GM18867 (cell line): ENCODE results near the gene STYXL1.
"Not testable (repeated sequence)": the region's sequence is repeated elsewhere in the genome, so short reads cannot be mapped to it uniquely, and the experiment has no call there.

ENCODE experiments used
- ATAC-seq: cut with Tn5 transposase; IDR thresholded peaks from one replicate; pipeline ENCODE4 v1.9.1; 2021; ENCODE audit warnings: mild to moderate bottlenecking, moderate library complexity; ENCODE audit not compliant: unreplicated experiment

Gene STYXL1

GRCh38 chr7:76040126-76040525, 7.7 kb downstream of the STYXL1 start:
- ATAC-seq = no peak

GRCh38 chr7:76037310-76037709, 10.5 kb downstream of the STYXL1 start:
- ATAC-seq = no peak

- ATAC-seq = no peak
Observed at GRCh38 chr7:76031964-76032363, 15.8 kb downstream of the STYXL1 start.

- not testable (repeated sequence) for ATAC-seq
Observed at GRCh38 chr7:76029682-76030081, 18.1 kb downstream of the STYXL1 start.

GRCh38 chr7:76023002-76023401, 24.8 kb downstream of the STYXL1 start:
- no peak for ATAC-seq

GRCh38 chr7:76022026-76022780, 25.6 kb downstream of the STYXL1 start:
- ATAC-seq = no peak

- no peak for ATAC-seq
Observed at GRCh38 chr7:76020031-76020714, 27.6 kb downstream of the STYXL1 start.

- ATAC-seq = not testable (repeated sequence)
Observed at GRCh38 chr7:76018520-76018919, 29.3 kb downstream of the STYXL1 start.

GRCh38 chr7:76016191-76016947, 31.4 kb downstream of the STYXL1 start:
- ATAC-seq = no peak

GRCh38 chr7:76011442-76011861, 36.3 kb downstream of the STYXL1 start:
- no peak for ATAC-seq

- no peak for ATAC-seq
Observed at GRCh38 chr7:76009672-76010600, 37.9 kb downstream of the STYXL1 start.

- ATAC-seq = no peak
Observed at GRCh38 chr7:76008156-76008687, 39.6 kb downstream of the STYXL1 start.

GRCh38 chr7:76005004-76005403, 42.8 kb downstream of the STYXL1 start:
- not testable (repeated sequence) for ATAC-seq

- ATAC-seq = no peak
Observed at GRCh38 chr7:76003351-76003750, 44.4 kb downstream of the STYXL1 start.

GRCh38 chr7:76002822-76003221, 45.0 kb downstream of the STYXL1 start:
- no peak for ATAC-seq

- ATAC-seq = no peak
Observed at GRCh38 chr7:76002139-76002538, 45.7 kb downstream of the STYXL1 start.

GRCh38 chr7:76000566-76000965, 47.2 kb downstream of the STYXL1 start:
- no peak for ATAC-seq

GRCh38 chr7:75998038-75998437, 49.8 kb downstream of the STYXL1 start:
- no peak for ATAC-seq

GRCh38 chr7:75996476-75996875, 51.3 kb downstream of the STYXL1 start:
- ATAC-seq = no peak

GRCh38 chr7:75995996-75996395, 51.8 kb downstream of the STYXL1 start:
- no peak for ATAC-seq
